PFSK-1 (cell line): ENCODE measurements around the gene UTP14A.

Source experiments
- POLR2AphosphoS5 ChIP-seq: IDR thresholded peaks from 2 replicates; pipeline ENCODE4 v1.6.1; 2012; ENCODE audit warnings: low read depth, mild to moderate bottlenecking, control low read depth, low read length, moderate library complexity
- REST ChIP-seq, 2 experiments: IDR thresholded peaks; 2 replicates each; pipeline versions ENCODE4 v1.6.1 to v1.8.0; 2011 to 2012; ENCODE audit warnings: low read depth in 2 of 2, low read length in 2 of 2, control low read depth in 1 of 2, inconsistent platforms in 1 of 2, mild to moderate bottlenecking in 1 of 2, moderate library complexity in 1 of 2; ENCODE audit not compliant: insufficient read depth in 1 of 2
- SIN3A ChIP-seq: IDR thresholded peaks from 2 replicates; pipeline ENCODE4 v1.6.1; 2012; ENCODE audit warnings: mild to moderate bottlenecking, low read length, moderate library complexity, borderline replicate concordance; ENCODE audit not compliant: insufficient read depth
- TAF1 ChIP-seq: IDR thresholded peaks from 2 replicates; pipeline ENCODE4 v1.6.1; 2012; ENCODE audit warnings: low read length, control low read depth, borderline replicate concordance; ENCODE audit not compliant: insufficient read depth

DNA sequence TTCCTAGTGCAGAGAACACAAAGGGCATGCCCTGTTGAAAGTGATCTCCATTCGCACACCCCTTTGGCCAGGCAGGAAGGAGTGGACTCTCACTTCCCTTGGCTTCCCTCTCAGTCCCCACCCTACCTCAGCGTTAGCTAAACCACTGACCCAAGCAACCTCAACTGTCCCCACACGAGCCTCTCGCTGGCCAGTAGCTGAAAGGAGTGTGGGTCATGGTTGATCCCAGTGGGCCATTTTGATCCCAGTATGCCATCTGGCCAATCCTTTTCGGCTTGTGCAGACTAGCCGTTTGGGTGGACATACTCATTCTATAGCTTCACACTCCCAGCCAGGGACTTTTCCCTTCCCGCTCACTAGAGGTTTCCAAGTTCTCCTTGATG lies 52.1 kb downstream of the UTP14A start:
- TF ChIP-seq SIN3A: no peak
- TF ChIP-seq POLR2AphosphoS5: no peak
- no peak for TF ChIP-seq TAF1
- TF ChIP-seq REST (IDR thresholded peaks at IDR 0.05; ENCODE audit: insufficient read depth in 1 of 2, low read depth in 2 of 2, low read length in 2 of 2): no peak
